Measurements from ENCODE around the gene FRY. TPM values are rescaled to one million over a fixed set of nuclear protein-coding genes. Genes with fewer than 3 reads are reported as not detected.
A peak's percentile ranks its signal among the peaks of the same experiment; 100 is the strongest.

FRY gene
- total and polyA plus RNA-seq, 2 donors (not counting 1 experiment from before 2014, with no cell fraction given): 2.3 to 6.3 TPM

- Mint-ChIP-seq H3K4me3 (no peak overlapping the region), H3K4me1 (peaks cover 32% of the 10 kb centered on the region), H3K9me3 (ENCODE audit: insufficient read depth) (no peaks in the 10 kb centered on the region), H3K27ac (no peak overlapping the region), H3K27me3 (no peaks in the 10 kb centered on the region)
- Histone ChIP-seq H2AFZ (ENCODE audit: insufficient read depth, low read depth, low read length, poor library complexity, severe bottlenecking) (no peak overlapping the region), H3K36me3 (replicated peaks in 1 of 2; ENCODE audit: control extremely low read depth in 1 of 2, control insufficient read depth in 1 of 2, extremely low read depth in 1 of 2, insufficient read depth in 2 of 2, low read length in 1 of 2) (peaks cover 0 to 2% of the 10 kb centered on the region in 2 experiments), H3K4me2 (replicated peaks; ENCODE audit: low read depth, low read length, poor library complexity, severe bottlenecking) (no peak overlapping the region), H3K9ac (ENCODE audit: low read length) (no peak overlapping the region), H3K79me2 (ENCODE audit: control insufficient read depth, insufficient read depth, low read length) (no peaks in the 10 kb centered on the region), H3K27me3 (replicated peaks in 1 of 4; ENCODE audit: control extremely low read depth in 1 of 4, control insufficient read depth in 3 of 4, insufficient read depth in 4 of 4, low read length in 3 of 4) (peaks cover 0 to 6% (median 0%) of the 10 kb centered on the region in 4 experiments), H3K4me1 (ENCODE audit: control insufficient read depth in 2 of 2, insufficient read depth in 2 of 2, low read length in 2 of 2) (peaks cover 10 to 11% of the 10 kb centered on the region in 2 donors), H3K4me3 (ENCODE audit: control extremely low read depth in 1 of 5, extremely low read depth in 1 of 5, insufficient read depth in 1 of 5, low read depth in 2 of 5, low read length in 4 of 5) (peak overlapping the region in 1 of 5 experiments; percentile 38), H3K27ac (ENCODE audit: low read length in 2 of 2) (no peak overlapping the region), H3K9me3 (ENCODE audit: control extremely low read depth in 1 of 3, control insufficient read depth in 2 of 3, insufficient read depth in 1 of 3, low read length in 2 of 3) (no peaks in the 10 kb centered on the region), H4K20me1 (ENCODE audit: control insufficient read depth, insufficient read depth, low read length, poor library complexity, severe bottlenecking) (no peaks in the 10 kb centered on the region)
- ChIA-PET CTCF (interaction anchor here (1.1 kb wide), 1 partner anchor 130 kb away, joined by 3 read pairs; no protein-coding TSS in a partner anchor), POLR2A (no interaction called here)
- no peak for TF ChIP-seq EZH2 (IDR thresholded peaks at IDR 0.05; ENCODE audit: borderline replicate concordance, insufficient read depth, low read depth, low read length, poor library complexity, severe bottlenecking)
- TF ChIP-seq CTCF (IDR thresholded peaks at IDR 0.05): no peak
- WGBS (ENCODE audit: insufficient coverage): no CpG with 5 or more reads among the region's 3 CpGs
- intact Hi-C loops (cut with micrococcal nuclease): loop anchor here (10.0 kb wide), 2 partner anchors 69 to 411 kb away; no protein-coding TSS in a partner anchor
- ATAC-seq (ENCODE audit: low read depth) (no peak), DNase-seq (no peak)
Observed at GRCh38 chr13:32033744-32034143, 2.2 kb downstream of the FRY start.

- TF ChIP-seq EZH2 (IDR thresholded peaks at IDR 0.05; ENCODE audit: borderline replicate concordance, insufficient read depth, low read depth, low read length, poor library complexity, severe bottlenecking) (no peak), CTCF (IDR thresholded peaks at IDR 0.05) (no peak)
- peaks cover 8 to 9% of the 10 kb centered on the region in 2 donors for H3K4me1 ChIP-seq (ENCODE audit: control insufficient read depth in 2 of 2, insufficient read depth in 2 of 2, low read length in 2 of 2)
- no peak overlapping the region for H3K27ac ChIP-seq (ENCODE audit: low read length in 2 of 2)
- 100% methylated on average over 1 of the region's 2 CpGs for WGBS (ENCODE audit: insufficient coverage)
- CTCF ChIA-PET: no interaction called here
- no peaks in the 10 kb centered on the region for H3K9me3 Mint-ChIP-seq (ENCODE audit: insufficient read depth)
- no peak for DNase-seq
- peaks cover 0 to 2% of the 10 kb centered on the region in 2 experiments for H3K36me3 ChIP-seq (replicated peaks in 1 of 2; ENCODE audit: control extremely low read depth in 1 of 2, control insufficient read depth in 1 of 2, extremely low read depth in 1 of 2, insufficient read depth in 2 of 2, low read length in 1 of 2)
- intact Hi-C loops (cut with micrococcal nuclease): loop anchor here (10.0 kb wide), 2 partner anchors 71 to 409 kb away; no protein-coding TSS in a partner anchor
- H3K9me3 ChIP-seq (ENCODE audit: control extremely low read depth in 1 of 3, control insufficient read depth in 2 of 3, insufficient read depth in 1 of 3, low read length in 2 of 3): no peaks in the 10 kb centered on the region
- ATAC-seq (ENCODE audit: low read depth): no peak
- no peak overlapping the region for H3K4me2 ChIP-seq (replicated peaks; ENCODE audit: low read depth, low read length, poor library complexity, severe bottlenecking)
- no peak overlapping the region for H2AFZ ChIP-seq (ENCODE audit: insufficient read depth, low read depth, low read length, poor library complexity, severe bottlenecking)
- H3K4me3 ChIP-seq (ENCODE audit: control extremely low read depth in 1 of 5, extremely low read depth in 1 of 5, insufficient read depth in 1 of 5, low read depth in 2 of 5, low read length in 4 of 5): no peak overlapping the region
- H4K20me1 ChIP-seq (ENCODE audit: control insufficient read depth, insufficient read depth, low read length, poor library complexity, severe bottlenecking): no peaks in the 10 kb centered on the region
- peaks cover 0 to 6% (median 0%) of the 10 kb centered on the region in 4 experiments for H3K27me3 ChIP-seq (replicated peaks in 1 of 4; ENCODE audit: control extremely low read depth in 1 of 4, control insufficient read depth in 3 of 4, insufficient read depth in 4 of 4, low read length in 3 of 4)
- no peak overlapping the region for H3K9ac ChIP-seq (ENCODE audit: low read length)
- no peaks in the 10 kb centered on the region for H3K79me2 ChIP-seq (ENCODE audit: control insufficient read depth, insufficient read depth, low read length)
- H3K4me3 Mint-ChIP-seq: no peak overlapping the region
- POLR2A ChIA-PET: no interaction called here
- no peaks in the 10 kb centered on the region for H3K27me3 Mint-ChIP-seq
- H3K4me1 Mint-ChIP-seq: peaks cover 30% of the 10 kb centered on the region
- no peak overlapping the region for H3K27ac Mint-ChIP-seq
Observed at GRCh38 chr13:32035716-32036115, 4.1 kb downstream of the FRY start.

Measured in B cell (primary cell).